HG02973 (cell line): ENCODE results near the gene FLNB.

ENCODE experiments used
- ATAC-seq: cut with Tn5 transposase; IDR thresholded peaks from one replicate; pipeline ENCODE4 v1.9.1; 2021; ENCODE audit warnings: moderate library complexity; ENCODE audit not compliant: unreplicated experiment

The FLNB gene, protein sequence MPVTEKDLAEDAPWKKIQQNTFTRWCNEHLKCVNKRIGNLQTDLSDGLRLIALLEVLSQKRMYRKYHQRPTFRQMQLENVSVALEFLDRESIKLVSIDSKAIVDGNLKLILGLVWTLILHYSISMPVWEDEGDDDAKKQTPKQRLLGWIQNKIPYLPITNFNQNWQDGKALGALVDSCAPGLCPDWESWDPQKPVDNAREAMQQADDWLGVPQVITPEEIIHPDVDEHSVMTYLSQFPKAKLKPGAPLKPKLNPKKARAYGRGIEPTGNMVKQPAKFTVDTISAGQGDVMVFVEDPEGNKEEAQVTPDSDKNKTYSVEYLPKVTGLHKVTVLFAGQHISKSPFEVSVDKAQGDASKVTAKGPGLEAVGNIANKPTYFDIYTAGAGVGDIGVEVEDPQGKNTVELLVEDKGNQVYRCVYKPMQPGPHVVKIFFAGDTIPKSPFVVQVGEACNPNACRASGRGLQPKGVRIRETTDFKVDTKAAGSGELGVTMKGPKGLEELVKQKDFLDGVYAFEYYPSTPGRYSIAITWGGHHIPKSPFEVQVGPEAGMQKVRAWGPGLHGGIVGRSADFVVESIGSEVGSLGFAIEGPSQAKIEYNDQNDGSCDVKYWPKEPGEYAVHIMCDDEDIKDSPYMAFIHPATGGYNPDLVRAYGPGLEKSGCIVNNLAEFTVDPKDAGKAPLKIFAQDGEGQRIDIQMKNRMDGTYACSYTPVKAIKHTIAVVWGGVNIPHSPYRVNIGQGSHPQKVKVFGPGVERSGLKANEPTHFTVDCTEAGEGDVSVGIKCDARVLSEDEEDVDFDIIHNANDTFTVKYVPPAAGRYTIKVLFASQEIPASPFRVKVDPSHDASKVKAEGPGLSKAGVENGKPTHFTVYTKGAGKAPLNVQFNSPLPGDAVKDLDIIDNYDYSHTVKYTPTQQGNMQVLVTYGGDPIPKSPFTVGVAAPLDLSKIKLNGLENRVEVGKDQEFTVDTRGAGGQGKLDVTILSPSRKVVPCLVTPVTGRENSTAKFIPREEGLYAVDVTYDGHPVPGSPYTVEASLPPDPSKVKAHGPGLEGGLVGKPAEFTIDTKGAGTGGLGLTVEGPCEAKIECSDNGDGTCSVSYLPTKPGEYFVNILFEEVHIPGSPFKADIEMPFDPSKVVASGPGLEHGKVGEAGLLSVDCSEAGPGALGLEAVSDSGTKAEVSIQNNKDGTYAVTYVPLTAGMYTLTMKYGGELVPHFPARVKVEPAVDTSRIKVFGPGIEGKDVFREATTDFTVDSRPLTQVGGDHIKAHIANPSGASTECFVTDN (N-terminal part only)

DNA sequence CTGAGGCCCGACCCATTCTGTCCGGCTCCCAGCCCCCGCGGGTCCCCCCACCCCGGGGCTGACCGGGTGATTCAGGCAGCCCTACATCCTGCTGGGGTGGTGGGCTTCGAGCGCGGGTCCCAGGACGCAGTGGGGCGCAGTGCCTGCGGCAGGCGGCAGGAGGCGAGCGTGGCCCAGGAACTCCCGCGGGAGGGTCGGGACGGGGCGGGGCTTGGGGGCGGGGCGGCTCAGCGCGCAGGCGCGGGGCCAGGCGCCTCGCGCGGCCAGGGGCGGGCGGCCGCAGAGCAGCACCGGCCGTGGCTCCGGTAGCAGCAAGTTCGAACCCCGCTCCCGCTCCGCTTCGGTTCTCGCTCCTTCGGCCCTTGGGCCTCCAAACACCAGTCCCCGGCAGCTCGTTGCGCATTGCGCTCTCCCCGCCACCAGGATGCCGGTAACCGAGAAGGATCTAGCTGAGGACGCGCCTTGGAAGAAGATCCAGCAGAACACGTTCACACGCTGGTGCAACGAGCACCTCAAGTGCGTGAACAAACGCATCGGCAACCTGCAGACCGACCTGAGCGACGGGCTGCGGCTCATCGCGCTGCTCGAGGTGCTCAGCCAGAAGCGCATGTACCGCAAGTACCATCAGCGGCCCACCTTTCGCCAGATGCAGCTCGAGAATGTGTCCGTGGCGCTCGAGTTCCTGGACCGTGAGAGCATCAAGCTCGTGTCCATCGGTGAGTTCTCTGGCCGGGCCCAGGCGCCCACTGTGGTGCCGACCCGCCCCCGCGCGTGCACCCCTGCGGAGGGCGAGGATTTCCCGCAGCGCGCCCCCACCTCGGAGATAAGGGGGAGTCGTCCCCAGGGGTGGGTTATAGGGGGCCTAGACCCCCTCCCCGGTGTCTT lies at the start of gene FLNB:
Gene FLNB, plus strand, starts transcription at position 282 of the 885 bp plus-strand sequence. Its CDS starts 143 bp downstream, at position 425.
- peak; percentile 71 for ATAC-seq

DNA sequence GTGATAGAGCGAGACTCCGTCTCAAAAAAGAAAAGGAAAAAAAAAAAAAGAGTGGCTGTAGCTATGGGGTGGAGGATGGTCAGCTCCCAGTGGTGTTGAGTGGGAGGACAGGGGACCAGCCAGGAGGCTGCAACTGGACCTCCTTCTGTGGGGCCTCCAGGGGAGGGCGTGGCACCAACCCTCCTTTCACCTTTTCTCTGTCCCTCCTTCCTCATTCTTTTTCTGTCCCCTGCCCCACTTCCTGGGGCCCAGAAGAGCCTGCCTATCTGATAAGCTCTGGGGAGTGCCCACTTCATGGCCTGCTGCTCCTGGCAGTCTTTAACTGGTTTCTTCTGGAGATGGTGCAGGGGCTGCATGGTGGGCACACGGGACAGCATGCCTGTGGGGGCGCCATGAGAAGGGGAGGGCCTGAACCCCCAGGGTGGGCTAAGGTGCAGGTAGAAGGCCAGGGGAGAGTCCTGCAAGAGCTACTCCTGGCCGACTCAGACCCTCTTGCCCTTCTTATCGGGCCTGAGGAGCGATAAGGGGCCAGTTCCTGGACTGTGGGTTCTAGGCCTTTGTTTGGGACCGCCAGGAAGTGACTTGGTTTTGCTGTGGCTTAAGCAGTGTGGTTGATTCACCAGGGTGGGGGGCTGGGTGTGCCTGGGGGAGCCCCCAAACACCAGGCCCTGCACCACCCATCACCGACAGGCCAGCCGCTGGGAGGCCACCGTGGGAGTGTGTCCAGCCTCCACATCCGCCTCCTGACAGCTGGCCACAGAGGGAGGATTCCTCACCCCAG lies 49.4 kb upstream of the FLNB start:
- ATAC-seq, result no peak

DNA sequence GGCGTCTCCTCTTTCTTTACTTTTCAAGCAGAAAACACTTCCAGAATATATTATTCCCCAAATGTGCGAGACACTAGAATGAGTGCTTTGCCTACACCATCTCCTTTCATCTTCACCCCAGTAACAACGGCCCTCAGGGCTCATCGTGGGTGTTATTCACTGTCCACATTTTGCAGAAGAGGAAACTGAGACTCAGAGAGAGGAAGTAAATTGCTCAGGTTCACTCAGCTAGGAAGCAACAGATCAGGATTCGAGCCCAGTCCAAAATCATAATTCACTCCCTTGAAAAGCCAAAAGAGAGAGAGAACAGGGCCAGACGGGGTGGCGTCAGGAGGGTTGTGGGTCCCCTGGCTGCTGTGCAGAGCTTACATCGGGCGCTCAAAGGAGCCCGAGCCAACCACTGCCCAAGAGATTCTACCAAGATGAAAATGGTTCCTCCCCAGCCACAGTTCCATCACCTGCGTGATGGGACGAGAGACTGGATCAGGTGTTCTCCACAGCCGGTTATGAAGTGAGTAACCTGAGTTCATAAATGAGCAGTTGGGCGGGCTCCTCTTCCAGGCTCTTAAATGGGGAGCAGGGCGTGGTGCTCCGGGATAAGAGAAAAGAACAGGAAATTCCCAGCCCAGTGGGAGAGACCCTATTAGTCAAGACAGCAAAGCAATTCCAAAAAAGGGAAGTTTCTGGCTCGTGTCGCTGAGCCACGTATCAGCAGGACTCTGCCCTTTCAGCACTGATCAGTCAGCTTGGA lies 48.6 kb upstream of the FLNB start:
- ATAC-seq, result no peak

DNA sequence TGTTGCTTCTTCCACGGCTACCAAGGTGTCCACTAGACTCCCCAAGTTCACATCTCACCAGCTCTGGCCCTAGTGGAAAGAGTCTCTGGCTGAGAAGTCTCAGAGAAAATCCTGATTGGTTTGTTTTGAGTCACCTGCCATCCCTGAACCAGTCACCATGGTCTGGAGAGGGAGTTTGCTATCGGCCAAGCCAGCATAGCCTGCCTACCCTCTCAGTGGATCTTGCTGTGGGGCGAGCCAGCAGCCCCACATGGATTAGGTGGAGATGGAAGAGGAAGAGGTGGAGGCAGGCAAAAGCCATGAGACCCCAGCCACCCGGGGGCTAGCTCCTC lies 48.1 kb upstream of the FLNB start:
- ATAC-seq, result no peak

DNA sequence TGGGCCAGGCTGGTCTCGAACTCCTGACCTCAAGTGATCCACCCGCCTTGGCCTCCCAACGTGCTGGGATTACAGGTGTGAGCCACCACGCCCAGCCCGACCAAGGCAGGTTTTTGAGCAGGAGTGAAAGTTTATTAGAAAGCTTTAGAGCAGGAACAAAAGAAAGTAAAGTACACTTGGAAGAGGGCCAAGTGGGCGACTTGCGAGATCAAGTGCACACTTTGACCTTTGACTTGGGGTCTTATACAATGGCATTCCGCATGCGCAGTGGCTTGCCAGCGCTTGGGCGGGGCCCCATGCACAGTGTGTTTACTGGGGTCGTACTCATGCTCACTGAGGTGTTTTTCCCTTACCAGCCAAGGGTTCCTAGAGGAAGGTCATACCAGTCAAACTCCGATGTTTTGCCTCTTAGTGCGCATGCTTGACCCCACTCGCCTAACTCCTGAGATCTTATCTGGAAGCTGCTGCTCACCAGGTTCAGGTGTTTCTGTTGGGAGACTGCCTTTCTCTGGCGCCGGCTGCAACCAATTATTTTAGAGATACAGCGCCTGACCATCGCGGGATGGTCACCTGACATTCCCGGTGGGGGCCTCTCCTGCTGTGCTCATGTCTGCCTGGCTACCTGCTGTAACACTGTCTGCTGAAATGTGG lies 46.9 kb upstream of the FLNB start:
- ATAC-seq, result no peak

DNA sequence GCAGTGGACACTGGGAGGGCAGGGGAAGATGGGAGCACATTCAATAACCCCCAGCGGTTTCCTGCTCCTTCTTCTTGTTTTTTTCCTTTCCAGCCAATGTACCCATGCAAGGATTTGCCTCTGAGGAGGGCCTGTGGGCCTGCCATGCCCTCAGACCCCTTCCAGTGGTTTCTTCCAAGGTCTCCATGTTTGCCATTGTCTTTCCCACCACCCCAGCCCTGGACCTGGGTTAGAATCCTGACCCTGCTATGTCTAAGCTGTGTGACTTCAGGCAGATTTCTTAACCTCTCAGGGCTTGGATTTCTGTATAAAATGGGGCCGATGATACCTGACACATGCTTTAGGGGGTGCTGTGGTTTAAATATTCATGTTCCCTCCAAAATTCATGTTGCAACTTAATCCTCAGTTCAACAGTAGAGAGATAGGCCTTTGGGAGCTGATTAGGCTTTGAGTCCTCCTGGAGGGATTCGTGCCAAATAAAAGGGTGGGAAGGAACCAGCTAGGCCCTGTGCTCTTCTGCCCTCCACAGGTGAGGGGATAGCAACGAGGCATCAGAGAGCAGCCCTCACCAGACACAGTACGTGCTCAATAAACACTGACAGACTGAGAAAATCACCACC lies 46.3 kb upstream of the FLNB start:
- ATAC-seq, result no peak

DNA sequence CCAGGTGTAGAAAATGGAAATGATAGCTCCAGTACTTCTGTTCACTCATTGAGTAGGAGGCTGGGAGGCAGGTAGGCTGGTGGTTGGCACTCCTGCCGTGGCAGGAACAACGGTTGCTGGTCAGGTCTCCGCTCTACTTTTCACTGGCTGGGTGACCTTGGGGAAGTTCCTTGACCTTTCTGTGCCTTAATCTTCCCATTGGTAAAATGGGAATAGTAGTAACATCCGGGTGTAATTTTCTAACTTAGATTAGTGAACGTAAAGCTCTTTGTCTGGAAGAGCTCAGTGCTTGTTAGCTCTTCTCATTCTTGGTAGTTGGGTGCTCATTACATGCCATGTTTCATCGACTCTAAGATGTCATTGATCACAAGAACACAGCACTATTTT lies 45.8 kb upstream of the FLNB start:
- no peak for ATAC-seq

DNA sequence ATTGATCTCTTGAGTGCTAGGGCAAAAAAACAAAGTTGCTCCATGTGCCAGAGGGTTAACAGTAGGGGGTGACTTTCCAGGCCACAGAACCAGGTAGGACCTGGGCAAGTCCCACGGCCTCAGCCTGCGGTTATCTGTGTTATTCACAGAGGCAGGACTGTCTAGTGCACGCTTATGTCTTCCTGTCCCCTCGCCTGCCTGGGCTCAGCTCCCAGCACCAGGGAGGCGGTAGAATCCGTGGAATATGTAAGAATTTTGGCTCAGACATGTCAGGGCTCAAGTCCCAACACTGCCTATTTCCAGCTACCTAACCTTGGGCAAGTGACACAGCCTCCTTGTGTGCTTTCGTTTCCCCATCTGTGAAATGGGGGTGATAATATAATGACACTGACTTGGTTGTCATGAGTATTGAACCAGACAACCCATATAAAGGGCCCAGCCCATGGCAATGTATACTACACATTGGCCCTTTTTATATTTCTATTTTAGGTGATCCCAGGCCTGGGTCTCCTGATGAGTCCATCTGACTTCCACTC lies 44.3 kb upstream of the FLNB start:
- no peak for ATAC-seq

DNA sequence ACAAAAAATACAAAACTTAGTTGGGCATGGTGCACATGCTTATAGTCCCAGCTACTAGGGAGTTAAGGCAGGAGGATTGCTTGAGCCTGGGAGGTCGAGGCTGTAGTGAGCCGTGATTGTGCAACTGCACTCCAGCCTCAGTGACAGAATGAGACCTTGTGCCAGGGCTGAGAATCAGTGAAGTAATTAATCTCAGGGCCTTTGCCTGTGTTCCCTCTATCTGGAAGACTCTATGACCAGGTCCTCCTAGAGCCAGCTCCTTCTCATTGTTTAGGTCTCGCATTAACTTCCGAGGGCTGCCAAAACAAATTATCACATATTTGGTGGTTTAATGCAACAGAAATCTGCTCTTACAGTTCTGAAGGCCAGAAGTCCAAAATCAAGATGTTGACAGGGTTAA lies 41.4 kb upstream of the FLNB start:
- ATAC-seq, result no peak

DNA sequence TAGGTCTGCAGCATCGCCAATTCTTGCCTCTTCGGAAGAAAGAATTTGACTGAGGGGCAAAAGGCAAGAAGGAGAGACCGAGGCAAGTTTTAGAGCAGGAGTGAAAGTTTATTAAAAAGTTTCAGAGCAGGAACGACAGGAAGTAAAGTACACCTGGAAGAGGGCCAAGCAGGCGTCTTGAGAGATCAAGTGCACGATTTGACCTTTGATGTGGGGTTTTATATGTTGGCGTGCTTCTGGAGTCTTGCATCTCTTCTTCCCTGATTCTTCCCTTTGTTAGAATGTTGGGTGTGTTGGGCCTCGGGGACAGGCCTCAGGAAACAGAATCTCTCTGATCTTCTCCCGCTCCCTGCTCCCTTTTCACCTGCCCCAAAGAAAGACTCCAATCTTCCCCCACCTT lies 40.6 kb upstream of the FLNB start:
- no peak for ATAC-seq

DNA sequence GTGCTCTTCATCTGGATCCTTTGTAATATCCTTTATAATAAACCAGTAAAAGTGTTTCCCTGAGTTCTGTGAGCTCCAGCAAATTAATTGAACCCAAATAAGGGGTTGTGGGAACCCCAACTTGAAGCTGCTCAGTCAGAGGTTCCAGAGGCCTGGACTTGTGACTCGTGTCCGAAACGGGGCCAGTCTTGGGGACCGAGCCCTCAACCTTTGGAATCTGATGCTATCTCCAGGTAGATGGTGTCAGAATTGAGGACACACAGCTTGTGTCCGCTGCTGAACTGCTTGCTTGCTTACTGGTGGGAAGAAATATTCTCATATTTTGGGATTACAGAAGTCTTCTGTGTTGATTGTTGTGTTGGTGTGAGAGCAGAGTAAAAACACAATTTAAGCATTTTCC lies 39.7 kb upstream of the FLNB start:
- no peak for ATAC-seq

DNA sequence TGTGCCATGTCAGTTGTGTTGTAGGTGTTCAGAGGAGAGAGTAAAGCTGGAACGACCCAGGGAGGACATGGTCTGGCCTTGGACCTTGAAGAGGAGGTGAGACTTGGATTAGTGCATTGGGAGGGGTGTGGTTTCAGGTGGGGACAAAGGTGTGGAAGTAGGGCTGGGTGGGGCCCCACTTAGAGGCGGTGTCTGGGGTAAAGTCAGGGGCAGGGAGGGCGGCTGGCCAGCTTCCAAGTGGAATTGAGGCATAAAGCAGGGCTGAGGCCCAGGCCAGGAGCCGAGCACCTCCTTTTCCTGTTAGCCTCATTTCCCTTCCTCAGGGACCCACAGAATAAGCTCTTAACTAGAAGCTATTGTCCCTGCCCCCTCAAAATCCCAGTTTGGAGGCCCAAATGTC lies 36.2 kb upstream of the FLNB start:
- no peak for ATAC-seq

DNA sequence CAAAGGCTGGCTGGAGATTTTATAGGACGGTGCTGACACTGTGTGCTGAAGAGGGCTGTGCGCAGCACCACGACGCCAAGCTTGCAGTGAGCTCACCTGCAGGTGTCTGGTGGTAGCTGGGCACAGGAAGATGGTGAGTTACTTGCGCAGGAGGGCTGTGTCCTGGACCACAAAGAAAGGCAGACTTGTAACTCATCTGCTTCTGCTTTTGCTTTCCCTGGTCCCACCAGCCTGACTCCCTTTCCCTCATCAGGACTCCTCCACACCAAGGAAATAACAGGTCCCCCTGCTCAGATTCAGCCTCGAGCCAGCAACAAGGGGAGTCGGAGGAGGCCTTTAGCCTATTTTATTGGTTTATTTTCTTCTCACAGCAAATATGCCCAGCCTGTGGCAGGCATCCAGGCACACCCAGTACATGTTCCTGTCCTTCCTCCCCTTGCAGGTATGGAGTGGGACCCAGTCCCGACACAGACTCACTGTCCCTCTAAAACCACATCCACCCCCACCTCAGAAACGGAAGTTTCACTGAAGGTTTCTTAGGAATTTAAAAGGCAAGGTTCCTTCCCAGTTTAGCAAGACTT lies 35.6 kb upstream of the FLNB start:
- ATAC-seq, result no peak

DNA sequence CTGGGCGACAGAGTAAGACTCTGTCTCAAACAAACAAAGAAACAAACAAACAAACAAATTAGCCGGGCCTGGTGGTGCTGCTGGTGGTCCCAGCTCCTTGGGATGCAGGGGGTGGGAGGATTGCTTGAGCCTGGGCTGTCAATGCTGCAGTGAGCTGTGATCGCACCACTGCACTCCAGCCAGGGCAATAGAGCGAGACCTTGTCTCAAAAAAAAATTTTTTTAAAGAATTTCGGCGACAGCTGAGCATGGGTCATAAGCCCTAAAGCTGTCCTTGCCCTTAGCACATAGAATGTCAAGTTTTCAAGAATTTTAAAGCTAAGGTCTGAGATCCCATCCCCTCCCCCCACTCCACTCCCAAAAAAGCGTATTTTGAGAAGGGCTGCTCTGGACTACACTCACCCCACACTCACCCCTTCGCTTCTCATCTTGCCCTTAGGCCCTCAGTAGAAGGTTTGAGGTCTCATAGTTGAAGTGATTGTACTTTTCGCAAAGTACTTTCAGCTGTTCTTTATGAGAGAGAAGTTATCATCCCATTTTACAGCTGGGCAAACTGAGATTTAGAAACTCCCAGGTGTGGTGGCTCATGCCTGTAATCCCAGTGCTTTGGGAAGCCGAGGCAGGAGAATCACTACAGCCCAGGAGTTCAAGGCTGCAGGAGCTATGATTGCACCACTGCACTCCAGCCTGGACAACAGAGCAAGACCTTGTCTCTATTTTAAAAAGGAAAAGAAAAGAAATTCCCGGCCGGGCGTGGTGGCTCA lies 34.3 kb upstream of the FLNB start:
- ATAC-seq, result no peak

DNA sequence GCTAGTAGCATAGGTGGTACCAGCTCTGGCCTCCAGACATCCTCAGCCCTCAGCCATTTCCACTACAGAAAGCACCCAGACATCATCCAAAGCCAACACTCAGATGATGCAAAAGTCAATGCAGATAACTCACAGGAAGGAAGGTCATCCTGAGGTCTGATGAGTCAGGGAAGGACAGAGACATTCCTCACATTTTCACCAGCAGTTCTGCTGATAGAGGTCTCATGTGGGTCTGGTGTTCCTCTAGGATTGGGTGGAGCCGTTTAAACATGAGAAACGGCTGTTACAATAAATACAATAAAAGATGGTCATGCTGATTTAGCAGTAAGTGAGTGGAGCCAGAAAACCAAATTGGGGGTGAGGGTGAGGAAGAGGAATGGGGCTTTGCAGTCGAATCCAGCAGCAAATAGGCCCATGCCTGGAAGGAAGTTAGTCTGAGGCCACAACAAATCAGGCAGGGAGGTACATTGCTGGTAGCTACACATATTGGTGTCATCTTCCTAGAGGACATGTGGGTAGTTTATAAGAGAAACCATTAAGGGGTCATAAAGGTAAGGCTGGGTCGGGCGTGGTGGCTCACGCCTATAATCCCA lies 33.3 kb upstream of the FLNB start:
- no peak for ATAC-seq

DNA sequence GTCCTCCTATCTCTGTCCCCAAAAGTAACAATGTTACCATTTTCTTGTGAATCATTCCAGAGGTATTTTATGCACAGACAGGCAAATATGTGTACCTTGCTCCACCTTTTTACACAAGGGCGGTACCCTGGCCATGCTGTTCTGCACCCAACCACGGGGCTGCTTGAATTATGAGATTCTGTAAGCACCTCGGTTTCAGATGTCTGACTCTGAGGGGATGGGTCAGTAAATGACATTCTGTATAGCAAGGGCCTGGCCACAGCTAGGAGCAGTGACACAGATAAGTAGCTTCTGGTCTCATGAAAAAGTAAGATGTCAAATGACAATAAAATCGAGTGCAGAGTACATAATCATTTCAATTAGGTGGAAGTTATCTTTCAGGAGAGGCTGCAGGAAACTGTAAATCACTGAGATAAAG lies 30.4 kb upstream of the FLNB start:
- ATAC-seq, result no peak
